Sigmoid colon (tissue), 4 donors: ENCODE data around the gene SLC25A24.
"Not testable (repeated sequence)": the region's sequence is repeated elsewhere in the genome, so short reads cannot be mapped to it uniquely, and the experiment has no call there.

Experiments used
- CTCF ChIP-seq, 4 experiments: fragments of 450-650 bp in 3 of 4; fragments of 200-600 bp in 1 of 4; IDR thresholded peaks; one replicate each; pipeline ENCODE4 v1.5.1; 2016 to 2019; ENCODE audit warnings: antibody characterized with exemption in 4 of 4, mild to moderate bottlenecking in 3 of 4, moderate library complexity in 2 of 4
- POLR2A ChIP-seq, 2 donors: fragments of 450-650 bp; IDR thresholded peaks; one replicate each; pipeline ENCODE4 v1.6.1; 2016; ENCODE audit warnings: antibody characterized with exemption in 2 of 2, mild to moderate bottlenecking in 2 of 2, moderate library complexity in 2 of 2
- POLR2AphosphoS5 ChIP-seq, 4 donors: sonication (generic); formaldehyde crosslinking; IDR thresholded peaks; one replicate each; pipeline ENCODE4 v1.6.1; 2017; ENCODE audit warnings: antibody characterized with exemption in 4 of 4

GRCh38 chr1:108133148-108133547, 67.0 kb downstream of the SLC25A24 start:
- TF ChIP-seq CTCF, POLR2A, POLR2AphosphoS5 (IDR thresholded peaks at IDR 0.05): not testable (repeated sequence)
